Right atrium auricular region (tissue), 2 donors: ENCODE results near the gene PDE6H. TPM values are rescaled to one million over a fixed set of nuclear protein-coding genes. Genes with fewer than 3 reads are reported as not detected.

Experiments used
- DNase-seq: peaks from one replicate; pipeline ENCODE4 v3.0.0-alpha.2; 2019; ENCODE audit warnings: low spot score
- H3K27ac ChIP-seq, 2 donors: fragments of 200-600 bp; sonication (generic); 1 replicate in 1 of 2; 2 replicates in 1 of 2; pipeline ENCODE4 v1.5.1; 2016 to 2019
- H3K27me3 ChIP-seq, 2 donors: fragments of 200-600 bp; sonication (generic); one replicate each; pipeline versions ENCODE4 v1.5.1 to v1.6.0; 2017 to 2019
- H3K36me3 ChIP-seq: fragments of 200-600 bp; sonication (generic); one replicate; pipeline ENCODE4 v1.5.1; 2016
- H3K4me1 ChIP-seq, 2 donors: fragments of 200-600 bp; sonication (generic); one replicate each; pipeline versions ENCODE4 v1.5.1 to v1.6.0; 2017 to 2019
- H3K4me3 ChIP-seq, 2 donors: fragments of 200-600 bp; sonication (generic); 1 replicate in 1 of 2; 2 replicates in 1 of 2; pipeline ENCODE4 v1.5.1; 2017 to 2019; ENCODE audit warnings: mild to moderate bottlenecking in 1 of 2, moderate library complexity in 1 of 2
- H3K9me3 ChIP-seq, 2 donors: fragments of 200-600 bp; sonication (generic); one replicate each; pipeline ENCODE4 v1.5.1; 2019
- total RNA-seq, 2 donors: library from RNA; depleted of rRNA; stranded (reverse); fragments of >200 nt; gene quantifications; one replicate each; pipeline ENCODE4 v1.1.0, GENCODE V29; 2016
- TF ChIP-seq, protein P1 (sequence below), 2 donors: fragments of 200-600 bp; sonication (generic); IDR thresholded peaks; one replicate each; pipeline ENCODE4 v1.5.1; 2019; ENCODE audit warnings: antibody characterized with exemption in 2 of 2

Gene PDE6H
- total RNA-seq, 2 donors from 2014 or later = not detected

DNA sequence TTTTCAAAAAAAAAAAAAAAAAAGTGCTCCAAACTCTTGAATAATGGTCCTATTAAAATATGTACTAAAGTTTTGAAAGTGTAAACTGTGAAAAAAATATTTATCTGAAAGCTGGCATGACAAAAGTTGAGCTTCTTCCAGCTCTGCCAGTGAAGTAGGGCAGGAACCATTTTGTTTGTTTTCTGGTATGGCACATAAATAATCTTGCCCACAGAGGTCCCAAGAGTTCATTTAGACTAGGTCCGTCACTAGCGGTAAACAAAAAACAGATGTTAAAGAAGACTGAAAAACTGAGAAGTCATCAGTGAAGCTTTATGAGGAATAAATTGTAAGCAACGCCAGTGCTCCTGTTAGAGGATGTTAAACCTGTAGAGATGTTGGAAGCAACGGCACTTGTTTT, 41.5 kb upstream of the PDE6H start:
- H3K9me3 ChIP-seq = no peaks in the 10 kb centered on the region
- no peak overlapping the region for H3K4me3 ChIP-seq
- TF ChIP-seq, protein P1, sequence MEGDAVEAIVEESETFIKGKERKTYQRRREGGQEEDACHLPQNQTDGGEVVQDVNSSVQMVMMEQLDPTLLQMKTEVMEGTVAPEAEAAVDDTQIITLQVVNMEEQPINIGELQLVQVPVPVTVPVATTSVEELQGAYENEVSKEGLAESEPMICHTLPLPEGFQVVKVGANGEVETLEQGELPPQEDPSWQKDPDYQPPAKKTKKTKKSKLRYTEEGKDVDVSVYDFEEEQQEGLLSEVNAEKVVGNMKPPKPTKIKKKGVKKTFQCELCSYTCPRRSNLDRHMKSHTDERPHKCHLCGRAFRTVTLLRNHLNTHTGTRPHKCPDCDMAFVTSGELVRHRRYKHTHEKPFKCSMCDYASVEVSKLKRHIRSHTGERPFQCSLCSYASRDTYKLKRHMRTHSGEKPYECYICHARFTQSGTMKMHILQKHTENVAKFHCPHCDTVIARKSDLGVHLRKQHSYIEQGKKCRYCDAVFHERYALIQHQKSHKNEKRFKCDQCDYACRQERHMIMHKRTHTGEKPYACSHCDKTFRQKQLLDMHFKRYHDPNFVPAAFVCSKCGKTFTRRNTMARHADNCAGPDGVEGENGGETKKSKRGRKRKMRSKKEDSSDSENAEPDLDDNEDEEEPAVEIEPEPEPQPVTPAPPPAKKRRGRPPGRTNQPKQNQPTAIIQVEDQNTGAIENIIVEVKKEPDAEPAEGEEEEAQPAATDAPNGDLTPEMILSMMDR (IDR thresholded peaks at IDR 0.05) = no peak
- no peak for DNase-seq
- no peaks in the 10 kb centered on the region for H3K27me3 ChIP-seq
- no peak overlapping the region for H3K27ac ChIP-seq
- H3K36me3 ChIP-seq = no peaks in the 10 kb centered on the region
- H3K4me1 ChIP-seq = no peaks in the 10 kb centered on the region

DNA sequence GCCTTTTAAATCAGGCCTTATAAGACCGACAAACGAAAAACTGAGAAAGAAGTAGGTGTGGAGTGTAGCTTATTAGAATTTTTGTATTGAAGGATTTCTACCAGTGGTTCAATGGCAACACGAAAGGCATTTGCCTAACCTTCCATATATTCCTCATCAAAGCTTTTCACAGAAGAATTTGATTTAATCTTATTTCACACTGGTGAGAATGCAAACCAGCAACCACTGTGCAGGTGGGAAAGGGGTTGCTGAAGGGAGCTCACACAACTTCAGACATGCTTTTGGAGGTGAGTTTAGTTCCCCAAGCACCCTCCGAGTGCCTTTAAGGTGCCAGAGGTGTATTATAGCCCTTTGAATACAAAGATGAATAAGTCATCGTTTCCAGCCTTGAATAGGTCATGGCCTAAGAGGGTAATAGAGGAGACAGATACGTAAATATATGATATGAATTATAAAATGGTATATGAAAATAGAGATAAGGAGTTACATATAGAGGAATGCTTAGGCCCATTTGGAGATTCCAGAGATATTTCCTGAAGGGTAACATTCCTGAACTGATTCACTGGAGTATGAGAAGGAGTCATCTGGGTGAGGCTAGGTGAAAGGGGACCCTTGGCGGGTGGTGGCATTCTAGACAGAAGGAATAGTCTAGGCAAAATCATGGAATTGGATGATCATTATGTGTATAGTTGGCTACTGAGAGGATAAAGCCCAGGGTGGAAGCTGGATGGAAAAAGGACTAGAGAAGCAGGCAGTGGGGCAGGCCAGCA, 40.9 kb upstream of the PDE6H start:
- Histone ChIP-seq H3K4me3 (no peak overlapping the region), H3K9me3 (no peaks in the 10 kb centered on the region), H3K27ac (no peak overlapping the region), H3K4me1 (no peaks in the 10 kb centered on the region), H3K27me3 (no peaks in the 10 kb centered on the region), H3K36me3 (no peaks in the 10 kb centered on the region)
- TF ChIP-seq, protein P1 (IDR thresholded peaks at IDR 0.05) = no peak
- no peak for DNase-seq

DNA sequence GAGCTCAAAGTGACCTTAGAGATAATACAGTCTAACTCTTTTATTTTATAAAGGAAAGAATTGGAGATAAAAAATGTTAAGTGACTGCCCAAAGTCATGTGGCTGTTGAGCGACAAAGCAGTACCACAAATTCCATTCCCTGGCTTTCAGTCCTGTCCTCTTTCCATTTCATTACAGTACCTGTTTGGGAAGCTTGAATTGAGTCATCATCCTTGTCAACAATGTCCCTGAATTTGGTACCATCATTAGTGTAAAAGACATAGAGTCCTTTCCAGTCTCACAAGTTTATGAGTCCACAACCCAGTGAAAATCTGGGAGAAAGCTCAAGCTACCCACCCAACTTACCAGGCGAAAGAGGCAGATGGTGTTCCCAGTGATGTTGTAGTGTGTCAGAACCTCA, 38.3 kb upstream of the PDE6H start:
- H3K9me3 ChIP-seq = no peaks in the 10 kb centered on the region
- H3K27ac ChIP-seq = no peak overlapping the region
- no peaks in the 10 kb centered on the region for H3K4me1 ChIP-seq
- H3K27me3 ChIP-seq = no peaks in the 10 kb centered on the region
- TF ChIP-seq, protein P1 (IDR thresholded peaks at IDR 0.05) = no peak
- H3K36me3 ChIP-seq = no peaks in the 10 kb centered on the region
- H3K4me3 ChIP-seq = no peak overlapping the region
- no peak for DNase-seq

DNA sequence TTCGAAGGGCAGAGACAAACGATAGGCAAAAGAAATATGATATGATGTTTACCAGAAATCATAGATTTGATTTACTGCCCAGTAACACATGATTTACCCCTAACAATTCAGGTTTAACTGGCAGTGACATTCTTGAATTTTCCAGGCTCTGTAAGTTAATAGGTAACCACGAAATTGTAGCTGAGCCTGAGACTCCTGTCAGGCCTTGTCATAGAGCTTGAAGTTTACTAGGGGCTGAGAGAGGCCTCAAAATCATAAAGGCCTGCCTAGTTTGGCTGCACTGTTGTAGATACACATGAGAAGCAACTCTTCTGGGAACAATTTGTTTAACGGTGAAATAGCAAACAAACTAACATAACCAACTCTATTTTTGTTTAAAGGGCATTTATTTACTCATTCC, 37.8 kb upstream of the PDE6H start:
- H3K9me3 ChIP-seq = no peaks in the 10 kb centered on the region
- no peaks in the 10 kb centered on the region for H3K4me1 ChIP-seq
- H3K27me3 ChIP-seq = no peaks in the 10 kb centered on the region
- no peaks in the 10 kb centered on the region for H3K36me3 ChIP-seq
- H3K4me3 ChIP-seq = no peak overlapping the region
- no peak overlapping the region for H3K27ac ChIP-seq
- DNase-seq = no peak
- TF ChIP-seq, protein P1 (IDR thresholded peaks at IDR 0.05) = no peak

DNA sequence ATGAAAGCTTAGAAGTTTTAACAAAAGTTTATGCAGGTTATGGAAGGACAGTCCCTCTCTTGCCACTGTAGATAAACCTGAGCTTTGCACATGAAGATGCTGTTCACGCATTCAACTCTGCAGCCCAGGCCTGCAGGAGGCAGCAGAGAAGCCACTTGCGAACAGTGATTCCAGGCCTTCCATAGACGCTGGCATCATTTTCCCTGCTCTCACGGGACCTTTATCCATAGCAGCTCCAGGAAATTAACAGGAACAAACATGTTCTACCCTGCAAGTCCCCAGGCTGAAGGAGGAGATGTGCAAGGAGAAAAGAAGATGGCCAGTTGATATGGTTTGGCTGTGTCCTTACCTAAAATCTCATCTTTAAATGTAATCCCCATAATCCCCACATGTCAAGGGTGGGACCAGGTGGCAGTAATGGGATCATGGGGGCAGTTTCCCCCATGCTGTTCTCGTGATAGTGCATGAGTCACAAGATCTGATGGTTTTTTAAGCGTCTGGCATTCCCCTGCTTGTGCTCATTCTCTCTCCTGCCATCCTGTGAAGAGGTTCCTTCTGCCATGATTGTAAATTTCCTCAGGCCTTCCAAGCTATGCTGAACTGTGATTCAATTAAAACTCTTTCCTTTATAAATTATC, 36.5 kb upstream of the PDE6H start:
- Histone ChIP-seq H3K27ac (no peak overlapping the region), H3K4me3 (no peak overlapping the region), H3K9me3 (no peaks in the 10 kb centered on the region), H3K27me3 (no peaks in the 10 kb centered on the region), H3K4me1 (no peaks in the 10 kb centered on the region), H3K36me3 (no peaks in the 10 kb centered on the region)
- no peak for DNase-seq
- TF ChIP-seq, protein P1 (IDR thresholded peaks at IDR 0.05) = peak in 1 of 2 donors; percentile 16
